NCI-H2107 (cell line): ENCODE results near the gene BIRC6.

Experiments
- DNase-seq: peaks from one replicate; lab custom pipeline; 2025; lab: John Stamatoyannopoulos, UW

BIRC6 gene

DNA sequence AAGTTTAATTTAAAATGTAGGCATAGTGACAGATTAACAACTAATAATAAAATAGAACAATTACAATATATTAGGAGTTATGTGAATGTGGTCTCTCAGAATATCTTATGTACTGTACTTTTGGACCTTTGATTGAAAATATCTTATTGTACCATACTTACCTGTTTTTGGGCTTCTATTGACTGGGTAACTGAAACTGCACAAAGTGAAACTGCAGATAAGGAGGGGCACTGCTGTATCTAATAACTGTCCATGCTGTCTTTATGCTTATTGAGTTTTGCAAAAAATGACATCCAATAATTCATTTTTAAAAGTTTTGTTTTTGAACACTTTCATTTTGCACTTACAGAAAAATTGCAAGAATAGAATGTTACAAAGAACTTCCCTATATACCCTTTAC is 19.9 kb downstream of the BIRC6 start:
- no peak for DNase-seq

DNA sequence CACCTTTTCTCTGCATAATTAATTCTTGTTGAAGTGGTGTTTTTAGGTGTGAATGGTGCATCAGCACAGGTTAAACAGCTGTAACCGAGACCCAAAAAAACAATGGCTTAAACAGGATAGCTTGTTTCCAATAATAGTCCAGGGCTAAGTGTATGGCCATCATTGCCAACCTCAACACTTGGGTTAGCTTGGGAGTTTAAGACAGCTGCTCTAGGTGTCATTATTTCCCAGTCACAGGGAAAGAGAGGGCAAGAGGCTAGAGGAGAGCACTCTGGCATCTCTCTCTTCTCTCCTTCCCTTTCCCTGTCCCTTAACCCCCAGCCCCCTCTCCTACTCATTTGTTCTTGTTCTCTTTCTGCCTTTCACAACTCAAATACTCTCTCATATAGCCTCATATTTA is 21.1 kb downstream of the BIRC6 start:
- DNase-seq = no peak

DNA sequence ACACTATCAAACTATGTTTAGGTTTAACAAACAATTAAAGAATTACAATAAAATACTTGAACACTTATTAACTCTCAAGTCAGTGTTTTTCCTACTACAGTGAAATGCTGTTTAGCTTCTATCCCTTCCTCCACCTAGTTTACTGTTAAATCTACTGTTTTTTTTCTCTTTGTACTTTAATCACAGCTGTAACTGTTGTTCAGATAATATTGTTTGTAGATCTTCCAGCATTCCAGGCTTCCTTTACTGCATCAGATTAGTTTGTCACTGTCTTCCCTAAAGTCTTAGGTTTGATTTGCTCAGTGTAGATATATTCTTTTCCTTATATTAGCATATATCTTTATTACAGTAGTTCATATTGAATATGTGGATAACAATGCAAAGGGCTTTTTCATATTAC is 22.5 kb downstream of the BIRC6 start:
- no peak for DNase-seq

DNA sequence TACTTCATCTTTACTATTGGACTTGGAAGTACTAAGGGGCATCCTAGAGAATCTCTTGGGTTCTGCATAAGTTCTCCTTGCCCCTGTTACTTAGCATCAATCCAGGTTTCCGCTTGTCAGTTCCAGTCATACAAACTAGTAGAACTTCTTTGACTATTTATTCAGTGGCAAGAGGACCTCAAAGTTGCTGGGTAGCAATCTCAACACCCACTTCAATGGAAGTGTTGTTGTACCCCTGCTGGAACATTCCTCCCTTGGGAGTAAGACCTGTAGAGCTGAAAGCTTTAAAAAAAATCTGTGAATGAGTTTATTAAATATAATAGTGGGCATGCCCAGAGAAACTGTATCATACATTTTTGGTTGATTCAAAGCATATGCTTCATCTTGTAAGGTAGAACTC is 27.0 kb downstream of the BIRC6 start:
- DNase-seq = no peak

DNA sequence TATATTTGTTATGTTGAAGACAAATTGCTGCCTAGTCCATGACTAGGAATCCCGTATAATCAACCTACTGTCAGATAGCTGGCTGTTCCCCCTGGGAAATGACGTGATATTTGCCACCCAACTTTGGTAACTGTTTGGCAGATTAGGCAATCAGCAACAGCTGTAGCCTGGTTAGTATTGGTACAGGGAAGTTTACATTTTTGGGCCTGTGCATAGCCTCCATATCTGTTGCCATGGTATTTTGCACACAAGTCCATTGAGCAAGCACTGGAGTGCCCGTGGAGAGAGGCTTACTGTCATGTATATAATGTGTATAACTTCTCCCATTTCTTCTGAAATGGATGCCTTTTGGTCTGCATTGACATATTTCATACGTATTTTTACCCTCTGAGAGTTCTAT is 27.7 kb downstream of the BIRC6 start:
- no peak for DNase-seq

DNA sequence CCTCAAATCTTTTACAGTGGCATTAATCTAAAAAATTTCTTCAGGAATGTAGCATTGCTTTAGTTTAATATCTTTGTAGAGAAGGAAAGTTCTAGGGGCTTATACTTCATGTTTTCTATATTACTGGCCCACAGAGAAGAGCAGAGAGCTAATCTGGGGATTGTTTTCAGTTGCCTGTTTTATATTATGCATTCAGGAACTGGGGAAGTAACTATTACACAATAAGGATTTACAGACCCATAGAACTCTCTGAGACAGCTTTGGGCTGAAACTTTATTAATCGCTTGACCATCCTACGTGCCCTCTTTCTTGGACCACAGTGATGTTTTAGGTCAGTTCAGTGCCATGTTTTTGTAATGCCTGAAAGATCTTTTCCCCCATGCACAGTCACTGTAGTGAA is 29.9 kb downstream of the BIRC6 start:
- no peak for DNase-seq

DNA sequence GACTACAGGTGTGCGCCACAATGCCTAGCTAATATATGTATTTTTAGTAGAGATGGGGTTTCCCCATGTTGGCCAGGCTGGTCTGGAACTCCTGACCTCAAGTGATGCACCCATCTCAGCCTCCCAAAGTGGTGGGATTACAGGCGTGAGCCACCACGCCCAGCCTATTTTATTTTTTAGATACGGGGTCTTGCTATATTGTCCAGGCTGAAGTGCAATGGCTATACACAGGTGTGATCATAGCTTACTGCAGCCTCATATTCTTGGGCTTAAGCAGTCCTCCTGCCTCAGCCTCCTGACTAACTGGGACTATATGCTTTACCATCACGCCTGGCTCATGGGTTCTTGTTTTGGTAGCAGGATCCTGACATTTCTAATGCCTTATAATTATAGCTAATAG is 42.4 kb downstream of the BIRC6 start:
- DNase-seq = no peak

DNA sequence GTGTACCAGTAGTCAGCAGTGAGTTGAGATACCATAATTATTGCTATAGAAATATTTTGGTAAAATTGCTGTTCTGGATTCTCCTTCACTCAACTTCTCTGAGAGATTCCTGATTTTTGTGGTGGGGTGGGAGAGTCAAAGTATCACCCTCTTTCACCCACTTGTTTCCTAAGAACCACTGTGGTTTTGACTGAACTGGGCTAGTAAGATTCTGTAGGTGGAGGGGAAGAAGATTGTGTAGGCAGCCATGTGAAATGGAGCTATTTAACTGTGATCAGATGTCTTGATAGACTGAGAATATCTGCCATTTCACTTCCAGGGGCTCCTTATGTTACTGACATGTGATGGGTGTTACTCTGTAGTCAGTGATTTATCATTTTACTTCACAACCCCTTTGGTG is 45.3 kb downstream of the BIRC6 start:
- DNase-seq = no peak

DNA sequence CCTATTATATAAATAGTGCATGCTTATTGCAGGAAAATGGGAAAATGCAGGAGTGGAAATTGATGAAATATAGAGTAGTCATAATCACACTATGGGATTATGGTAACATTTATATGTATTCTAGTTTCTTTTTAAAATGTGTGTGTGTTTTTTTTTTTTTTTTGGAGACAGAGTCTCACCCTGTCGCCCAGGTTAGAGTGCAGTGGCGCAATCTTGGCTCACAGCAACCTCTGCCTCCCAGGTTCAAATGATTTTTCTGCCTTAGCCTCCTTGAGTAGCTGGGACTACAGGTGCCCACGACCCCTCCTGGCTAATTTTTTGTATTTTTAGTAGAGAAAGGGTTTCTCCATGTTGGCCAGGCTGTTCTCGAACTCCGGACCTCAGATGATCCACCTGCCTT is 47.0 kb downstream of the BIRC6 start:
- DNase-seq = no peak

DNA sequence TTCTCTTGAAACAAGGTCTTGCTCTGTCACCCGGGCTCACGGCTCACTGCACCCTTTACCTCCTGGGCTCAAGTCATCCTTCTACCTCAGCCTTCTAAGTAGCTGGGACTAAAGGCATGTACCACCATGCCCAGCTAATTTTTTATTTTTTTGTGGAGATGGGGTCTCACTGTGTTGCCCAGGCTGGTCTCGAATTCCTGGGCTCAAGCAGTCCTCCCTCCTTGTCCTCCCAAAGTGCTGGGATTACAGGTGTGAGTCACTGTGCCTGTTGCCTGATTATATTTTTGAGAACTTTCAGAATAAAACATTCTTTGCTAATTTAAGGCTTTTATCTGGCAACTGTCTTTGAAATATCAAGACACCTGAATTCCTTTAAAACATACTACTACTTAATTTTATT is 47.9 kb downstream of the BIRC6 start:
- DNase-seq = no peak

DNA sequence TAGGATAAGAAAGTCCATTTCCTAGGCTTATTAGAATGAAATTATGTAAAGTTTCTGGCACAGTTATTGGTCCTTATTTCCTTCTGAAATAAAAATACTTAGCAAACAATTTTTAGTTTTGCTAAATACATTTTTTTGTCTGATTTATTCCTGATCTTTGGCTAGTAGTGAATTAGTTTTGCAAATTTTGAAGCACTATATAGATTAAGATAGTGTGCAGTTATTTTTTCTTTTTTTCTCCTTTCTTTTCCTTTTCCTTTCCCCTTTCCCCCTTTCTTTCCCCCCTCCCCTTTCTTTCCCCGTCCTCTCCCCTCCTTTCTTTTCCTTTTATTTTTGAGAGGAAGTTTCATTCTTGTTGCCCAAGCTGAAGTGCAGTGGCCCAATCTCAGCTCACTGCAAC is 59.7 kb downstream of the BIRC6 start:
- no peak for DNase-seq

DNA sequence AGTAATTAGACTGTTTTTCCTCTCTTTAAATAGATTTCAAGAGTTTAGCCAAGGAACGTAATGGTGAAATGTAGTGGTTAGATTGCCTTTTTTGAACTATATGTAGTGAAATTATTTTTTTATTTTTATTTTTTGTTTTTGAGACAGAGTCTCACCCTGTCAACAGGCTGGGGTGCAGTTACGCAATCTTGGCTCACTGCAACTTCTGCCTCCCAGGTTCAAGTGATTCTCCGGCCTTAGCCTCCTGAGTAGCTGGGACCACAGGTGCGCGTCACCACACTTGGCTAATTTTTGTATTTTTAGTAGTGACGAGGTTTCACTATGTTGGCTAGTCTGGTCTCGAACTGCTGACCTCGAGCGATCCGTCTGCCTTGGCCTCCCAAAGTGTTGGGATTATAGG is 60.8 kb downstream of the BIRC6 start:
- no peak for DNase-seq

DNA sequence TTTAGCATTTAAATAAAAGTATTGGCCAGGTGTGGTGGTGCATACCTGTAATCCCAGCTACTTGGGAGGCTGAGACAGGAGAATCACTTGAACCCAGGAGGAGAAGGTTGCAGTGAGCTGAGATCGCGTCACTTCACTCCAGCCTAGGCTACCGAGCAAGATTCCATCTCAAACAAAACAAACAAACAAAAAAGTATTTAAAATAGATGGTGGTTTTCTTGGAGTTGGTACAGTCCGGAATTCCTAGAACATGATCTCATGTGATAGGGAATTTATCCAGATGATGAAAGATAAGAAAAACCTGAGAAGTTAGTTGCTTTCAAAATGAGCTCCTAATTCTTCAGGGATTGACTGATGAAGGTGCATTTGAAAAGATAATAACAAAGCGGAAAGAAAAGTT is 62.0 kb downstream of the BIRC6 start:
- no peak for DNase-seq

DNA sequence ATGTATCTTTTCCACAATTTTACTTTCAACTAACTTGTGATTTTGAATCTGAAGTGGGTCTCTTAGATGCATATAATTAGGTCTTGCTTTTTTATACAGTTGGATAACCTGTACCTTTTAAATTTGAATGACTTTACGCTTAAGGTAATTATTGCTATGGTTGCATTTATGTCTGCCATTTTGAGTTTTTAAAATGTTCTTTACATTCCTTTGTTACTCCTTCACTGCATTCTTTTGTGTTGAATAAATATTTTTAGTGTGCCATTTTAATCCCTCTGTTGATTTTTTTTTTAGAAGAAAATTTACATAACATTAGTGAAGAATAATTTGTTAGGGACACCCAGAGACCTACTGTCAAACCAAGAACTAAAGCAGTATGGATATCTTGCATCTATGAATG is 65.3 kb downstream of the BIRC6 start:
- no peak for DNase-seq

DNA sequence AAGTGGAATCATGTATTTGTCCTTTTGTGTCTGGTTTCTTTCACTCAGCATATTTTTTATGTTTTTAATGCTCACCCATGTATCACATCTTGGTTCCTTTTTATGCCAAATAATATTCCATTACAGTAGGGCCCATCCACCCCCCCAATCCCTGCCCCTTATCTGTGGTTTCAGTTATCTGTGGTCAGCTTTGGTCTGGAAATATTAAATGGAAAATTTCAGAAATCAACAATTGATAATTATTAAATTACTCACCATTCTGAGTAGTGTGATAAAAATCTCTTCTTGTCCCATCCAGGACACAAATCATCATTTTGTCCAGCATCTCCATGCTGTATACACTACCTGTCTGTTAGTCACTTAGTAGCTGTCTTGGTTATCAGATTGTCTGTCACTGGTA is 66.7 kb downstream of the BIRC6 start:
- DNase-seq = no peak

DNA sequence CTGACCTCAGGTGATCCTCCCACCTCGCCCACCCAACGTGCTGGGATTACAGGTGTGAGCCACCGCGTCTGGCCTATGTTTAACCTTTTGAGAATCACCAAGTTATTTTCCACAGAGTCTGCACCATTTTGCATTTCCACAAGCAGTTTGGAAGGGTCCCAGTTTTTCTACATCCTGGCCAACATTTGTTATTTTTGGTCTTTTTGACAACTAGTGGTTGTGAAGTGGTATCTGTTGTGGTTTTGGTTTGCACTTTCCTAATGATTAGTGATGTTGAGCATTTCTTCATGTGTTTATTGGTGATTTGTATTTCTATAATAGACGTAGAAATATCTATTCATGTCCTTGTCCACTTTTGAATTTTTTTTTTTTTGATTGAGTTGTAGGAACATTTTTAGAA is 67.9 kb downstream of the BIRC6 start:
- no peak for DNase-seq

DNA sequence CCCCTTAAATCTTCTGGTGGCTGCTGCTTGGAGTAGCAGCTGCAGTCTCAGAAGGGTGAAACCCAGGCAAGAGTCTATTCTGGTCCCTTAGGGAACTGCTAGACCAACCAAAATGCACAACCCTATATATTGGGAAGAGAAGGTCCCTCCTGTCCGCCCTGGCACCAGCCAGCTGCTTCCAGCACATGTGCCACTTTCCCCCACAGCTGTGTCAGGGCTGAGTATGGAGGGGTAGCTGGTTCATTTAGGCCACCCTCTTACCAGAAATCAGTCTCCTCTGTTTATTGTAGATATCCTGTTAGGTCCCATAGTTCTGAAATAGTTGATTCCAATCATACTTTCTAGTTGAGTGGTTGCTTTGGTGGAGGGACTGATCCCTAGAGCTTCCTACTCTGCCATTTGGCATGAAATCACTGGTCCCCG is 68.9 kb downstream of the BIRC6 start:
- no peak for DNase-seq

DNA sequence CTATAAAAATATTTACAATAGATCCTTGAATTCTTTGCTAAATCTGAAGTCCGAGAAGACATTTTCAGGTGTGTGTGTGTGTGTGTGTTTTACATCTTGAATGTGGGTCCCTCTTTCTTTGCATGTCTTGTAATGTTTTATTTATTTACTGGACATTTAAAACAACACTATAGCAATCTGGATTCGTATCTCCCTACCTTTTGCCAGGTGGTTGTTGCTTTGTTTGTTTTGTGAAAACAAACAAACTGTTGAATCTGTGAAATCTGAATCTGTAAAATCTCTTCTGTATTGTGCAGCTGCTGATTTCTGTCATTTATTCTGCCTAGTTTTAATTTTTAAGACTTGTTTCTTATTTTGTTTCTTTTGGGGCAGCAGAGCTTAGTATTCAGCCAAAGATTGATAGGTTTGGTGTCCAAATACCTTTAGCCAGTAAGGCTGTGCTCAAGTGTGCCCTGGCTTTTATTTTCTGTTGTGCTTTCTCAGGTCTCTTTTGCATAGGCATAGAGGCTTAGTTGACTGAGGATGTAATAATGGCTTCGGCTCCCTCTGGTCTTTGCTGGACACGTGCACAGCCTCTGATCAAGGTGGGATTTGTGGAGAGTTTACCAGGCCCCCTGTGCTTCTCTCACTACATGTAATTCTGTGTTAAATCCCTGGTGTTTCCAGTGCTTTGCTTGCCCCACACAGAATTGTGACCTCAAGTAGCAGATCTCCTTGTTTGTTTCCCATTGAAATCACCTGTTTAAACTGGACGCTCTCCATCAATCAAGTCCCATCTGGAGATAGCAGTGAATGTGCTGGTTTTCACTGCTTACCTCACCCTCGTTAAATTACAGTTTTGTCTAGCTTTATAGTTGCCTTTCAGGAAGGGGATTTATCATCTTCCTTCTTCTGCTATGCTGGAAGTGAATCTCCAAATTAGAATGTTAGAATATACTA is 71.1 kb downstream of the BIRC6 start:
- no peak for DNase-seq

DNA sequence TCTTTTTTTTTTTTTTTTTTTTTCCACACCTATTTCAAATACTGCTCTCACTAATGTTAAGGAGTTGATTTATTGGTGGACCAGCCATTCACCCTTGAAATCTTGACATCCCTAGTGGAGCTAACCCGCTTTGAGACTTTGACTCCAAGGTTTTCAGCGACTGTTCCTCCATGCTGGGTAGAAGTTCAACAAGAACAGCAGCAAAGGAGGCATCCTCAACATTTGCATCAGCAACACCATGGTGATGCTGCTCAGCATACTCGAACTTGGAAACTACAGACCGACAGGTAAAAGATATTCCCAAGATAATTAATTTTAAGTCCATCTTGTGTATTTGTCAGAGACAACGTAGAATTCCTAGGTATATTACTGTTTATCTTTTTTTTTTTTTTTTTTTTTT is 74.0 kb downstream of the BIRC6 start:
- no peak for DNase-seq

DNA sequence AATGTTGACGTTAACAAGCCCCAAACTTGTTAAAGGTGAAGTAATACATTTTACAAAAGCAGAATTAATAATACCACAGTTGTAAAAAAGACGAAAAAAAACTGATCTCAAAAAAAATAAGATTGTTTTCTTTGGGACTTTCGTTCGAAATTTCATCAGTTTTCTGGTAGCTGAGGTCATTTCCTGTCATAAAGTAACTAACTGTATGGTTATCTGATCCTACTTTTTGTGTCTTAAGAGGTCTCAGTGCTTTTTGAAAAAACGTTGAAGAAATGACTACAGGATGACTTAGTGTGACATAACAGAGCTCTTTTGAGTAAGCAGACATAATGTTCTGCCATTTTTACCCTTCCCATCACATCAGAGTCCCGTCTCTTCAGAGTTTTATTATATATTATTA is 79.3 kb downstream of the BIRC6 start:
- no peak for DNase-seq

DNA sequence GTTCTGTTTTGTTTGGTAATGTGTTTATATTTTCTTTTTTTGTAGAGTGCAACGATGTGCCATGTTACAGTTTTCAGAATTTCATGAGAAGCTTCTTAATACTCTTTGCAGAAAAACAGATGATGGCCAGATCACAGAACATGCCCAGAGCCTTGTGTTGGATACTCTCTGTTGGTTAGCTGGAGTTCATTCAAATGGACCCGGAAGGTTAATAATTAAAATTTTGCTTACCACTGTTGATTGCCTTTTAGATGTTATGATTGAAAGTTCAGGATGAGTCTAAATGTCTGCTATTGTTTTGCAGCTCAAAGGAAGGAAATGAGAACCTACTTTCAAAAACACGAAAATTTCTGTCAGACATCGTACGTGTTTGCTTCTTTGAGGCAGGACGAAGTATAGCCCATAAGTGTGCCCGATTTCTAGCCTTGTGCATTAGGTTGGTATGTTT is 85.2 kb downstream of the BIRC6 start:
- no peak for DNase-seq

DNA sequence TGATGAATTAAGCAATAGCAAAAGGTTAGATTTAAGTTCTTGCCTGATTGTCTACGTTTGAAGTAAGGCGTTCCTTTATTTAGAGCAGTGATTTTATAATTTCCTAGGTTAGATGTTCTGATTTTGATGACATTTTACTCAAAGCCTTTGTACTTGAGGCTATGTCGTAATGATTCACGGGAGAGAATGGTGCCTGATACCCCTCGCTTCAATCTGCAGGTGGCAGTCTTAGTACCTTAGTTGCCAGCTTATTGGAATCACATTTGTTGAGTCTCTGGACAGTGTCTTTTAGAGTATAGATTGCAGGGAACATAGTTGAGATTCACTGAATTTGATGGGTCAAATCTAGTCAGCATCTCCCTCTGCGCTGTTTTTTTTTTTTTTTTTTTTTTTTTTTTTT is 89.5 kb downstream of the BIRC6 start:
- no peak for DNase-seq

DNA sequence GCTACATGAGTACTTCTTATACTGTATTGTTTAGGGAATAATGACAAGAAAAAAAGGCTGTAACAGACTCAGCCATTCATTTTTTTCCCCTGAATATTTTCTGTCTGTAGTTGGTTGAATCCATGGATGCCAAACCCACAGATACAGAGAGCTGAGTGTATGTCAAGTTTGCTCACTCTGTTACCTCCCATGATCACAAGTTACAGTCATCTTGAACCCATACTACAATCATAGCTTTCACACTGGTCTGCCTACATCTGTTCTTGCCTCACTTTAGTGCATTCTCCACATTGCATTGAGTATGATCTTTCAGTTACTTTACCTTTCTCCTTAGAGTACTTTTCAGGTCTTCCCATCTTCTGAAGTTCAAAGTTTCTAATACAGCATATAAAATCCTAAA is 94.0 kb downstream of the BIRC6 start:
- DNase-seq = no peak
